Panc1 (cell line): ENCODE measurements around the gene MACROH2A1. TPM values are rescaled to one million over a fixed set of nuclear protein-coding genes. Genes with fewer than 3 reads are reported as not detected.

Source experiments
- ATAC-seq: fragments of 200-7000 bp; cut with Tn5 transposase; 2 replicates; pipeline ENCODE4 v1.9.1; 2020; ENCODE audit warnings: mild to moderate bottlenecking, moderate library complexity
- BruUV-seq: library from RNA; stranded (reverse); fragments of 400-500 nt; replicated peaks from 2 replicates; lab custom pipeline; 2021; lab: Mats Ljungman, UMichigan
- CTCF ChIA-PET: fragments of 300-600 bp; sonication (Branson Sonifier 250); formaldehyde crosslinking; loops from one replicate; lab custom pipeline; 2022; ENCODE audit warnings: antibody characterized with exemption; lab: Charles Lee
- POLR2A ChIA-PET: fragments of 300-600 bp; sonication (Branson Sonifier 250); formaldehyde crosslinking; loops from one replicate; lab custom pipeline; 2022; ENCODE audit warnings: antibody characterized with exemption; lab: Charles Lee
- DNase-seq: peaks from one replicate; pipeline ENCODE4 v3.0.0-alpha.2; 2010; ENCODE audit warnings: low read depth, low spot score
- H3K27ac ChIP-seq: 2 replicates; pipeline ENCODE4 v1.5.1; 2011; ENCODE audit warnings: mild to moderate bottlenecking, low read length, inconsistent platforms
- H3K27me3 ChIP-seq: fragments of 200-500 bp; sonication (Bioruptor generic); 2 replicates; pipeline ENCODE4 v1.6.0; 2014; ENCODE audit warnings: low read length, inconsistent platforms; ENCODE audit not compliant: control insufficient read depth, insufficient read depth
- H3K36me3 ChIP-seq: fragments of 200-500 bp; sonication (Bioruptor generic); 2 replicates; pipeline ENCODE4 v1.5.1; 2014; ENCODE audit warnings: inconsistent platforms, mild to moderate bottlenecking, low read length, moderate library complexity; ENCODE audit not compliant: control insufficient read depth, insufficient read depth
- H3K4me1 ChIP-seq: 2 replicates; pipeline ENCODE4 v1.5.1; 2011; ENCODE audit warnings: inconsistent platforms, mild to moderate bottlenecking, low read length, moderate library complexity; ENCODE audit not compliant: control insufficient read depth, insufficient read depth
- H3K4me3 ChIP-seq, 2 experiments: 2 replicates each; pipeline ENCODE4 v1.5.1; 2011 to 2012; ENCODE audit warnings: low read depth in 2 of 2, low read length in 2 of 2, mild to moderate bottlenecking in 2 of 2, inconsistent platforms in 1 of 2, moderate library complexity in 1 of 2
- H3K9me3 ChIP-seq: fragments of 200-500 bp; sonication (Bioruptor generic); 2 replicates; pipeline ENCODE4 v1.5.1; 2014; ENCODE audit warnings: low read depth, mild to moderate bottlenecking, inconsistent platforms, low read length, moderate library complexity; ENCODE audit not compliant: control insufficient read depth, insufficient read depth
- CTCF ChIP-seq: fragments of 450-650 bp; IDR thresholded peaks from 2 replicates; pipeline ENCODE4 v1.5.1; 2017; ENCODE audit warnings: mild to moderate bottlenecking
- POLR2AphosphoS5 ChIP-seq: IDR thresholded peaks from 2 replicates; pipeline ENCODE4 v1.6.1; 2012; ENCODE audit warnings: mild to moderate bottlenecking, low read depth, low read length, moderate library complexity
- SIN3A ChIP-seq: IDR thresholded peaks from 2 replicates; pipeline ENCODE4 v1.6.1; 2012; ENCODE audit warnings: low read depth, mild to moderate bottlenecking, low read length, moderate library complexity, borderline replicate concordance; ENCODE audit not compliant: insufficient read depth
- TCF7L2 ChIP-seq: IDR thresholded peaks from 2 replicates; pipeline ENCODE4 v1.6.1; 2011; ENCODE audit warnings: mild to moderate bottlenecking, low read depth, low read length, inconsistent platforms
- in situ Hi-C: cut with HindIII; loops from 2 replicates; pipeline ENCODE4 v1.10.0; 2016; ENCODE audit warnings: low sequenced_read_pairs, low pct_unique_long_range_greater_than_20kb
- intact Hi-C: fragments of 100-400 bp; cut with micrococcal nuclease; formaldehyde crosslinking; loops from one replicate; pipeline ENCODE4 v1.10.0; 2022; ENCODE audit not compliant: unreplicated experiment
- total RNA-seq: library from RNA; stranded (reverse); gene quantifications from one replicate; pipeline ENCODE4 v1.2.1, GENCODE V29; 2021; ENCODE audit not compliant: unreplicated experiment
- TF ChIP-seq, protein P1 (sequence below), 2 experiments: IDR thresholded peaks; 2 replicates each; pipeline ENCODE4 v1.6.1; 2011 to 2012; ENCODE audit warnings: low read depth in 2 of 2, control low read depth in 1 of 2, low read length in 1 of 2, mild to moderate bottlenecking in 1 of 2, moderate library complexity in 1 of 2; ENCODE audit not compliant: insufficient read depth in 1 of 2

The MACROH2A1 gene
- total RNA-seq, 1 experiment from 2014 or later: 162 TPM

DNA sequence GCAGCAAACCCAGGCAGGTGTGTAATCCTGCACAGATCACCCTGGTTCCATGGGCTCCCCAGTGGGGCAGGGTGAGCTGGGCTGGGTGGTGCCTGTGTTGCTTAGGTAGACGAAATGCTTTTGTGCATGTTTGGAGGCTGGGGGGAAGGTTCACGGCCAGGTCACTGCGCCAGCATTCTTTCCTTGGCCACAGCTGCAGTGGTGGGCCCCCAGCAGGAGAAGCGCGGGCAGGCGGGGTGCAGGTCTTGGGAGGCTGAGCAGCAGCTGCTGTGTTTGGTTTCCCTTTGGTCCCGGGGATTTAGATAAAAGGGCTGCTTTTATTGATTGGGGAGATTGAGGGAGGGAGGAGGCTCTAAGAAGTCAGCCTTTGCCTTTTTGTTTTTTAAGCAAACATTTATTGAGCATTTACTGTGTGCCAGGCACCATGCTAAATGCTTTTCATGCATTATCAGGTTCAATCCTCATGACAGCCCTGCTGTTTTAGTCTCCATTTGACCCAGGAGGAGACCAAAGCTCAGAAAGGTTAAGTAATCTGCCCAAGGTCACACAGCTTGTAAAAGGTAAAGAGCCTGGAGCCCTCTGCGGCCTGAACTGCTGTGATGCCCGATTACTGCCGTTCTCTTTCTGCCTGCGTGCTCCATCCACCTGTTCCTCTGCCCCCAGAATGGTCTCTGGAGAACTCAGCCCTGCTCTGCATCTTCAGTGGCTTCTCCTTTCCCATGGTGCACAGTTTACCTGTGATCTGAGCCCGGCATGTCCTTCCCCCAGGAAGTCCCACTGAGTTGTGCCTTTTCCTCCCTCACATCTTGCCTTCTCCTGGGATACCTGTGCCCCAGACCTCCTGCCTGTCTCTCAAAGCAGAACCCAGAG lies 94.4 kb downstream of the MACROH2A1 start:
- in situ Hi-C loops: no loop called here
- POLR2A ChIA-PET: interaction anchor here (0.6 kb wide), 1 partner anchor 211 kb away, joined by 4 read pairs; no protein-coding TSS in a partner anchor
- ATAC-seq: no peak
- no peak overlapping the region for H3K27ac ChIP-seq
- H3K4me3 ChIP-seq: no peak overlapping the region
- BruUV-seq: no TSS peak
- no peaks in the 10 kb centered on the region for H3K36me3 ChIP-seq
- CTCF ChIA-PET: no interaction called here
- peaks cover 4% of the 10 kb centered on the region; the same call in 1 of the 2 replicates for H3K4me1 ChIP-seq
- intact Hi-C loops: no loop called here
- DNase-seq: no peak
- H3K9me3 ChIP-seq: no peaks in the 10 kb centered on the region
- TF ChIP-seq POLR2AphosphoS5: no peak
- TF ChIP-seq, protein P1, sequence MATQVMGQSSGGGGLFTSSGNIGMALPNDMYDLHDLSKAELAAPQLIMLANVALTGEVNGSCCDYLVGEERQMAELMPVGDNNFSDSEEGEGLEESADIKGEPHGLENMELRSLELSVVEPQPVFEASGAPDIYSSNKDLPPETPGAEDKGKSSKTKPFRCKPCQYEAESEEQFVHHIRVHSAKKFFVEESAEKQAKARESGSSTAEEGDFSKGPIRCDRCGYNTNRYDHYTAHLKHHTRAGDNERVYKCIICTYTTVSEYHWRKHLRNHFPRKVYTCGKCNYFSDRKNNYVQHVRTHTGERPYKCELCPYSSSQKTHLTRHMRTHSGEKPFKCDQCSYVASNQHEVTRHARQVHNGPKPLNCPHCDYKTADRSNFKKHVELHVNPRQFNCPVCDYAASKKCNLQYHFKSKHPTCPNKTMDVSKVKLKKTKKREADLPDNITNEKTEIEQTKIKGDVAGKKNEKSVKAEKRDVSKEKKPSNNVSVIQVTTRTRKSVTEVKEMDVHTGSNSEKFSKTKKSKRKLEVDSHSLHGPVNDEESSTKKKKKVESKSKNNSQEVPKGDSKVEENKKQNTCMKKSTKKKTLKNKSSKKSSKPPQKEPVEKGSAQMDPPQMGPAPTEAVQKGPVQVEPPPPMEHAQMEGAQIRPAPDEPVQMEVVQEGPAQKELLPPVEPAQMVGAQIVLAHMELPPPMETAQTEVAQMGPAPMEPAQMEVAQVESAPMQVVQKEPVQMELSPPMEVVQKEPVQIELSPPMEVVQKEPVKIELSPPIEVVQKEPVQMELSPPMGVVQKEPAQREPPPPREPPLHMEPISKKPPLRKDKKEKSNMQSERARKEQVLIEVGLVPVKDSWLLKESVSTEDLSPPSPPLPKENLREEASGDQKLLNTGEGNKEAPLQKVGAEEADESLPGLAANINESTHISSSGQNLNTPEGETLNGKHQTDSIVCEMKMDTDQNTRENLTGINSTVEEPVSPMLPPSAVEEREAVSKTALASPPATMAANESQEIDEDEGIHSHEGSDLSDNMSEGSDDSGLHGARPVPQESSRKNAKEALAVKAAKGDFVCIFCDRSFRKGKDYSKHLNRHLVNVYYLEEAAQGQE (IDR thresholded peaks at IDR 0.05; ENCODE audit: insufficient read depth in 1 of 2, low read depth in 2 of 2, low read length in 1 of 2): no peak
- no peak for TF ChIP-seq TCF7L2
- no peak for TF ChIP-seq CTCF
- no peak for TF ChIP-seq SIN3A
- peaks cover 6% of the 10 kb centered on the region; the same call in 1 of the 2 replicates for H3K27me3 ChIP-seq

GRCh38 chr5:135303582-135304173 lies 95.4 kb downstream of the MACROH2A1 start:
- in situ Hi-C loops: no loop called here
- no peaks in the 10 kb centered on the region for H3K36me3 ChIP-seq

More at GRCh38 chr5:135303582-135304173, 95.4 kb downstream of the MACROH2A1 start:
- no peak overlapping the region for H3K4me3 ChIP-seq
- ChIA-PET POLR2A (no interaction called here), CTCF (no interaction called here)
- intact Hi-C loops: no loop called here
- DNase-seq: no peak
- TF ChIP-seq TCF7L2 (no peak), SIN3A (no peak), POLR2AphosphoS5 (no peak), CTCF (no peak)
- TF ChIP-seq, protein P1 (IDR thresholded peaks at IDR 0.05; ENCODE audit: insufficient read depth in 1 of 2, low read depth in 2 of 2, low read length in 1 of 2): no peak
- H3K4me1 ChIP-seq: peaks cover 4% of the 10 kb centered on the region; the same call in 1 of the 2 replicates
- ATAC-seq: no peak
- no TSS peak for BruUV-seq
- H3K27me3 ChIP-seq: peaks cover 11% of the 10 kb centered on the region; the same call in 1 of the 2 replicates
- no peaks in the 10 kb centered on the region for H3K9me3 ChIP-seq
- no peak overlapping the region for H3K27ac ChIP-seq
